Erythroblast (primary cell): ENCODE data around the gene WWP2.

Source experiments
- GATA1 ChIP-seq: IDR thresholded peaks from 2 replicates; pipeline ENCODE4 v1.6.1; 2011; ENCODE audit warnings: low read depth, mild to moderate bottlenecking, control low read depth, low read length, moderate library complexity
- POLR2A ChIP-seq: IDR thresholded peaks from 2 replicates; pipeline ENCODE4 v1.6.1; 2011; ENCODE audit warnings: mild to moderate bottlenecking, low read length

- TF ChIP-seq POLR2A: no peak
- no peak for TF ChIP-seq GATA1
Measured at GRCh38 chr16:69924041-69924775, 162.1 kb downstream of the WWP2 start.
